MCF 10A (cell line): ENCODE measurements around the gene PRSS35. TPM values are rescaled to one million over a fixed set of nuclear protein-coding genes. Genes with fewer than 3 reads are reported as not detected.

Experiments
- BruUV-seq: library from RNA; stranded (reverse); fragments of 400-500 nt; replicated peaks from 2 replicates; lab custom pipeline; 2021; lab: Mats Ljungman, UMichigan
- CTCF ChIA-PET: fragments of 300-600 bp; sonication (Branson Sonifier 250); formaldehyde crosslinking; extraction: SDS; loops from one replicate; lab custom pipeline; 2021; ENCODE audit warnings: antibody characterized with exemption, inconsistent platforms; lab: Yijun Ruan, JAX
- POLR2A ChIA-PET: fragments of 300-600, 350-650 bp; sonication (Branson Sonifier 250); formaldehyde crosslinking; extraction: SDS; loops from one replicate; lab custom pipeline; 2020; ENCODE audit warnings: antibody characterized with exemption, inconsistent platforms; lab: Yijun Ruan, JAX
- DNase-seq: peaks from one replicate; pipeline ENCODE4 v3.0.0-alpha.2; 2018; ENCODE audit not compliant: unreplicated experiment
- H3K27ac Mint-ChIP-seq: one replicate; pipeline ENCODE4 v1.8.0; 2022; ENCODE audit warnings: mild to moderate bottlenecking, low read depth, mixed read lengths; ENCODE audit not compliant: unreplicated experiment
- H3K27me3 Mint-ChIP-seq: one replicate; pipeline ENCODE4 v1.8.0; 2022; ENCODE audit warnings: mixed read lengths; ENCODE audit not compliant: insufficient read depth, unreplicated experiment
- H3K36me3 Mint-ChIP-seq: one replicate; pipeline ENCODE4 v1.8.0; 2022; ENCODE audit warnings: mild to moderate bottlenecking, moderate library complexity, mixed read lengths; ENCODE audit not compliant: insufficient read depth, unreplicated experiment
- H3K4me1 Mint-ChIP-seq: one replicate; pipeline ENCODE4 v1.8.0; 2022; ENCODE audit warnings: mixed read lengths; ENCODE audit not compliant: insufficient read depth, unreplicated experiment
- H3K4me3 Mint-ChIP-seq: one replicate; pipeline ENCODE4 v1.8.0; 2022; ENCODE audit warnings: mild to moderate bottlenecking, moderate library complexity, mixed read lengths; ENCODE audit not compliant: unreplicated experiment
- H3K9me3 Mint-ChIP-seq: one replicate; pipeline ENCODE4 v1.8.0; 2022; ENCODE audit warnings: mixed read lengths; ENCODE audit not compliant: unreplicated experiment
- intact Hi-C: fragments of 100-400 bp; cut with micrococcal nuclease; formaldehyde crosslinking; loops from 2 replicates; pipeline ENCODE4 v1.14.1; 2022
- total RNA-seq: library from RNA; stranded (reverse); gene quantifications from 2 replicates; pipeline ENCODE4 v1.2.3, GENCODE V29; 2022
- TF ChIP-seq, protein P1 (sequence below): fragments of 200-600 bp; IDR thresholded peaks from one replicate; pipeline ENCODE4 v1.8.0; 2022; ENCODE audit warnings: antibody characterized with exemption, mild to moderate bottlenecking; ENCODE audit not compliant: unreplicated experiment

Gene PRSS35
- total RNA-seq, 1 experiment from 2014 or later = not detected

DNA sequence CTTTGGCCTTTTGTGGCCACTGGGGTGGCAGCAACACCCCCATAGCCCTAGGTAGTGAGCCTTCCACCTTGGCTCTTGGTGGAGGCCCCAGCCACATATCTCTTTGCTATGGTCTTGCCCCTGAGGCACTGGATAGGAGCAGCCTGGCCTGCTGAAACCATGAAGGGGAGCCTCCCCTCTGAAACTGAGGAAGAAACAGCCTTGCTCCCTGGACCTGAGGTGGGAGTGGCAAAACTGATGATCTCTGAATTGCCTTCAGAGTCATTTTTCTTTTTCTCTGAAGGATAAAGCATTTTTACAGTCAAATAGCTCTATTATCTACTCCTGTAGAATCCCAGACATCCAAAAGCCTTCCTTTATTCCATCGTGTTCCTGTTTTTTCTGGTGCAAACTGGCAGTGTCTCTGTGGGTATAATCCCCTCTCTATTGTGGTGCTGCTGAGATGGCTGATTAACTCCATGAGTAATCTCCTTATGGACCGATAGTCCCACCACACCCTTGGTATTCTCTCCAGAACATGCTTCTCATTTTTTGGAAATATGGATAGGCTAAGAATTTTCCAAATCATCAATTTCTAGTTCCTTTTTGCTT, 22.0 kb upstream of the PRSS35 start:
- Mint-ChIP-seq H3K36me3 (peaks cover 5% of the 10 kb centered on the region), H3K4me1 (no peaks in the 10 kb centered on the region), H3K27ac (no peak overlapping the region), H3K27me3 (no peaks in the 10 kb centered on the region), H3K4me3 (no peak overlapping the region), H3K9me3 (no peaks in the 10 kb centered on the region)
- intact Hi-C loops = no loop called here
- no TSS peak for BruUV-seq
- DNase-seq = no peak
- TF ChIP-seq, protein P1, sequence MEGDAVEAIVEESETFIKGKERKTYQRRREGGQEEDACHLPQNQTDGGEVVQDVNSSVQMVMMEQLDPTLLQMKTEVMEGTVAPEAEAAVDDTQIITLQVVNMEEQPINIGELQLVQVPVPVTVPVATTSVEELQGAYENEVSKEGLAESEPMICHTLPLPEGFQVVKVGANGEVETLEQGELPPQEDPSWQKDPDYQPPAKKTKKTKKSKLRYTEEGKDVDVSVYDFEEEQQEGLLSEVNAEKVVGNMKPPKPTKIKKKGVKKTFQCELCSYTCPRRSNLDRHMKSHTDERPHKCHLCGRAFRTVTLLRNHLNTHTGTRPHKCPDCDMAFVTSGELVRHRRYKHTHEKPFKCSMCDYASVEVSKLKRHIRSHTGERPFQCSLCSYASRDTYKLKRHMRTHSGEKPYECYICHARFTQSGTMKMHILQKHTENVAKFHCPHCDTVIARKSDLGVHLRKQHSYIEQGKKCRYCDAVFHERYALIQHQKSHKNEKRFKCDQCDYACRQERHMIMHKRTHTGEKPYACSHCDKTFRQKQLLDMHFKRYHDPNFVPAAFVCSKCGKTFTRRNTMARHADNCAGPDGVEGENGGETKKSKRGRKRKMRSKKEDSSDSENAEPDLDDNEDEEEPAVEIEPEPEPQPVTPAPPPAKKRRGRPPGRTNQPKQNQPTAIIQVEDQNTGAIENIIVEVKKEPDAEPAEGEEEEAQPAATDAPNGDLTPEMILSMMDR = no peak
- CTCF ChIA-PET = interaction anchor here (0.6 to 1.3 kb wide), 4 partner anchors 15 to 38 kb away, joined by 3 read pairs; partner anchors contain the start of gene PRSS35
- POLR2A ChIA-PET = no interaction called here

GRCh38 chr6:83505356-83505755, 7.0 kb upstream of the PRSS35 start:
- POLR2A ChIA-PET = no interaction called here

DNA sequence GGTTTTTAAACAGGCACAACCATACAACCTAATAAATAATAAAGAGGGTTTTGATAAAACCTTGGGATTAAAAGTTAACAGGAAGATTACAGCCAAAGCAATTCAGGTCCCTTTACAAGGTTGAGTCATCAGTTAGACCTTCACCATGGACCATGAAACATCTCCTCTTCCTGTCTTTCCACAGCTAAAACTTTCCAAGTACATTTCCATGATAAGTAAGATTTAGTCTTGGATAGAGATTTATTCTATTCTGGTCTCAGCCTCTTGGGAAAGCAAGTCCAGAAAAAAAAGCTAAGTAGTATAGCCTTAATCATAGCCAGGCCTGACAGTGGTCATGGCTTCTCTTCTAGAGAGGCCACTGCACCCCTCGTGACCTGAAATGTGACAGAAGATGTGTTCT, 2.9 kb upstream of the PRSS35 start:
- H3K36me3 Mint-ChIP-seq = no peaks in the 10 kb centered on the region
- ChIA-PET POLR2A (interaction anchor here (2.0 kb wide), 1 partner anchor 81 kb away, joined by 5 read pairs; no protein-coding TSS in a partner anchor), CTCF (interaction anchor here (1.1 to 8.1 kb wide), 4 partner anchors 87 to 443 kb away, joined by 4 to 380 read pairs (median 5); partner anchors contain the start of gene UBE3D)
- H3K4me3 Mint-ChIP-seq = no peak overlapping the region
- intact Hi-C loops = no loop called here
- DNase-seq = no peak
- H3K9me3 Mint-ChIP-seq = no peaks in the 10 kb centered on the region
- no TSS peak for BruUV-seq
- TF ChIP-seq, protein P1 = no peak
- no peak overlapping the region for H3K27ac Mint-ChIP-seq
- H3K27me3 Mint-ChIP-seq = no peaks in the 10 kb centered on the region
- peaks cover 6% of the 10 kb centered on the region for H3K4me1 Mint-ChIP-seq

More at GRCh38 chr6:83505356-83505755, 7.0 kb upstream of the PRSS35 start:
- Mint-ChIP-seq H3K27ac (no peak overlapping the region), H3K27me3 (no peaks in the 10 kb centered on the region), H3K9me3 (no peaks in the 10 kb centered on the region), H3K4me1 (no peaks in the 10 kb centered on the region), H3K36me3 (no peaks in the 10 kb centered on the region), H3K4me3 (no peak overlapping the region)
- CTCF ChIA-PET = interaction anchor here (0.6 to 6.0 kb wide), 9 partner anchors 9 to 1213 kb away, joined by 3 to 60 read pairs (median 4); partner anchors contain the start of genes DOP1A and PRSS35
- no TSS peak for BruUV-seq
- TF ChIP-seq, protein P1 = no peak
- no peak for DNase-seq
- intact Hi-C loops = no loop called here

DNA sequence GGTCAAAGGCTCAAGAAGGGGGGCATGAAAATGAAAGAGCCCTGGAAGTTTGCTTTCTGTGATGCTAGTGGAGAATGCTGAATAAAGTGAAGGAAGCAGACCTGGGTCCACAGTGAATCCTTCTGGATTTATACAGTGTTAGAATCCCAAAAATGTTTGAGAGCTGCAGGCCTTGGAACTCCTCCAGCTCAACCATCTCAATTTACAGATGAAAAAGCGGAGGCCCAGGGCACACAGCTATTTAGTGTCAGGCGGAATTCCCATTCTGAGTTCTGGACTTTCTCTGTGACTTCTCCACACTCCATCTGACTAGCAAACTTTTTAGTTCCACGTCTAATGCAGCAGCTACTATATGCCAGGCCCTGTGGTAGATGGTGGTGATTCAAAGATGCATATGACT, 1.5 kb upstream of the PRSS35 start:
- ChIA-PET CTCF (interaction anchor here (0.7 to 8.1 kb wide), 16 partner anchors 9 to 445 kb away, joined by 3 to 397 read pairs (median 6); partner anchors contain the start of gene UBE3D), POLR2A (interaction anchor here (2.0 kb wide), 1 partner anchor 83 kb away, joined by 5 read pairs; no protein-coding TSS in a partner anchor)
- Mint-ChIP-seq H3K4me1 (peaks cover 6% of the 10 kb centered on the region), H3K36me3 (no peaks in the 10 kb centered on the region), H3K27ac (no peak overlapping the region), H3K27me3 (no peaks in the 10 kb centered on the region), H3K9me3 (no peaks in the 10 kb centered on the region), H3K4me3 (no peak overlapping the region)
- TF ChIP-seq, protein P1 = no peak
- BruUV-seq = no TSS peak
- intact Hi-C loops = loop anchor here (5.0 kb wide), 1 partner anchor 78 kb away; the partner anchor contains the start of gene ME1
- no peak for DNase-seq
